Occipital lobe (tissue), 2 donors: ENCODE measurements around the gene GUCY1A2. TPM values are rescaled to one million over a fixed set of nuclear protein-coding genes. Genes with fewer than 3 reads are reported as not detected.

Source experiments
- DNase-seq: peaks from one replicate; lab custom pipeline; 2025; lab: John Stamatoyannopoulos, UW
- total RNA-seq: library from RNA; depleted of rRNA; stranded (reverse); fragments of >200 nt; gene quantifications from one replicate; pipeline ENCODE4 v1.2.3, GENCODE V29; 2014

The GUCY1A2 gene
- total RNA-seq, 1 donor from 2014 or later: 183 TPM

- no peak for DNase-seq
Observed at GRCh38 chr11:106656646-106657045, 361.6 kb downstream of the GUCY1A2 start.

- no peak for DNase-seq
Observed at GRCh38 chr11:106644824-106645223, 373.5 kb downstream of the GUCY1A2 start.

GRCh38 chr11:106642331-106642730, 375.9 kb downstream of the GUCY1A2 start:
- no peak for DNase-seq

- no peak for DNase-seq
Observed at GRCh38 chr11:106632283-106632682, 386.0 kb downstream of the GUCY1A2 start.

GRCh38 chr11:106627694-106628093, 390.6 kb downstream of the GUCY1A2 start:
- DNase-seq: no peak

GRCh38 chr11:106625566-106625965, 392.7 kb downstream of the GUCY1A2 start:
- no peak for DNase-seq

DNA sequence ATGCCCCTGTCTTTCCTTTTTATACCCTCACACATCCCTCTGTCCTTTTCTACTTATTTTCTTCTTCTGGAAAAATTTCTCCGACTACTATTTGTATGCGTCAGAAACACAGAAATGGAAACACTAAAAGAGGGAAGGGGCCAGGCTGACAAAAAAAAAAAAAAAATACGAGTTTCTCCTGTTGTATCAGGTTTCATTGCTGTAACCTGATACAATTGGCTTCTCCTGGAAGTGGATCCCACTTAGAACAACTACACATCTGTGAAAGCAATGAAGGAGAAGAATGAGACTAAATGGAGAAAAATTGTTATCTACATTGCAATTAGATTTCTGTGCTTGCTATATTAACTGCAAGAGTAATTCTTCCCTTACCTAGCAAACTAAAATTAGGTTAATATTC, 393.9 kb downstream of the GUCY1A2 start:
- no peak for DNase-seq
